AG09319 (cell line): Measurements from ENCODE around the gene MOSMO.
"Not testable (repeated sequence)": the region's sequence is repeated elsewhere in the genome, so short reads cannot be mapped to it uniquely, and the experiment has no call there.

Experiments used
- DNase-seq: peaks from one replicate; pipeline ENCODE4 v3.0.0-alpha.2; 2010; ENCODE audit warnings: low read depth; ENCODE audit errors: extremely low read depth
- CTCF ChIP-seq: IDR thresholded peaks from 2 replicates; pipeline ENCODE4 v1.5.1; 2011; ENCODE audit warnings: low read depth, mild to moderate bottlenecking, inconsistent platforms, low read length, moderate library complexity

Gene MOSMO

GRCh38 chr16:22093331-22093730, 85.4 kb downstream of the MOSMO start:
- no peak for TF ChIP-seq CTCF
- no peak for DNase-seq

- no peak for DNase-seq
- no peak for TF ChIP-seq CTCF
Observed at GRCh38 chr16:22093996-22094395, 86.1 kb downstream of the MOSMO start.

- peak; percentile 70 for TF ChIP-seq CTCF
- DNase-seq, result peak; percentile 10
Observed at GRCh38 chr16:22098405-22099255, 90.7 kb downstream of the MOSMO start.

- no peak for TF ChIP-seq CTCF
Observed at GRCh38 chr16:22099256-22099975, 91.5 kb downstream of the MOSMO start.

GRCh38 chr16:22103441-22103840, 95.5 kb downstream of the MOSMO start:
- no peak for TF ChIP-seq CTCF
- DNase-seq, result no peak

More at GRCh38 chr16:22099256-22099975, 91.5 kb downstream of the MOSMO start:
- DNase-seq, result no peak

- no peak for TF ChIP-seq CTCF
- DNase-seq, result no peak
Observed at GRCh38 chr16:22109258-22109898, 101.5 kb downstream of the MOSMO start.

GRCh38 chr16:22111629-22112028, 103.7 kb downstream of the MOSMO start:
- not testable (repeated sequence) for DNase-seq
